CD4-positive, alpha-beta T cell (primary cell): ENCODE measurements around the gene BLOC1S4. TPM values are rescaled to one million over a fixed set of nuclear protein-coding genes. Genes with fewer than 3 reads are reported as not detected.
A peak's percentile ranks its signal among the peaks of the same experiment; 100 is the strongest.

Experiments
- ATAC-seq: fragments of 200-7000 bp; cut with Tn5 transposase; one replicate; pipeline ENCODE4 v1.10.0; 2022; ENCODE audit warnings: mild to moderate bottlenecking; ENCODE audit not compliant: poor library complexity
- CTCF ChIA-PET: fragments of 350-600 bp; sonication (Branson Sonifier 250); formaldehyde crosslinking; loops from one replicate; lab custom pipeline; 2021; ENCODE audit warnings: antibody characterized with exemption, inconsistent platforms; lab: Charles Lee
- POLR2A ChIA-PET: fragments of 350-600 bp; sonication (Branson Sonifier 250); formaldehyde crosslinking; loops from one replicate; lab custom pipeline; 2021; ENCODE audit warnings: antibody characterized with exemption, inconsistent platforms; lab: Charles Lee
- DNase-seq, 14 experiments: peaks; one replicate each; pipeline ENCODE4 v3.0.0-alpha.2; 2013 to 2020; ENCODE audit warnings: mixed read lengths in 2 of 14
- H3K27ac ChIP-seq, 2 donors: one replicate each; pipeline versions ENCODE4 v1.5.1 to v1.7.0; 2013; ENCODE audit warnings: low read length in 2 of 2, low read depth in 1 of 2, mild to moderate bottlenecking in 1 of 2
- H3K27me3 ChIP-seq, 2 experiments: 1 replicate in 1 of 2; 2 replicates in 1 of 2; pipeline versions ENCODE4 v1.6.1 to v1.7.0; 2013; ENCODE audit warnings: low read length in 2 of 2, control low read depth in 1 of 2, mild to moderate bottlenecking in 1 of 2, moderate library complexity in 1 of 2; ENCODE audit not compliant: insufficient read depth in 2 of 2, control insufficient read depth in 1 of 2
- H3K36me3 ChIP-seq: one replicate; pipeline ENCODE4 v1.6.1; 2013; ENCODE audit warnings: low read length, control low read depth; ENCODE audit not compliant: insufficient read depth
- H3K4me1 ChIP-seq: one replicate; pipeline ENCODE4 v1.6.1; 2013; ENCODE audit warnings: low read length, control low read depth; ENCODE audit not compliant: insufficient read depth
- H3K4me3 ChIP-seq: one replicate; pipeline ENCODE4 v1.5.1; 2013; ENCODE audit warnings: mild to moderate bottlenecking, low read length, moderate library complexity
- H3K9me3 ChIP-seq, 2 experiments: 1 replicate in 1 of 2; 2 replicates in 1 of 2; pipeline versions ENCODE4 v1.6.1 to v1.7.0; 2013; ENCODE audit warnings: low read length in 2 of 2, mild to moderate bottlenecking in 2 of 2, control low read depth in 1 of 2, moderate library complexity in 1 of 2; ENCODE audit not compliant: control insufficient read depth in 1 of 2, insufficient read depth in 1 of 2
- H3K27ac Mint-ChIP-seq: one replicate; pipeline ENCODE4 v1.8.0; 2020; ENCODE audit warnings: mixed read lengths
- H3K27me3 Mint-ChIP-seq: one replicate; pipeline ENCODE4 v1.8.0; 2021; ENCODE audit warnings: mixed read lengths
- H3K36me3 Mint-ChIP-seq: one replicate; pipeline ENCODE4 v1.8.0; 2021; ENCODE audit warnings: low read depth, mixed read lengths
- H3K4me1 Mint-ChIP-seq: one replicate; pipeline ENCODE4 v1.8.0; 2021; ENCODE audit warnings: low read depth, mixed read lengths
- H3K4me3 Mint-ChIP-seq: one replicate; pipeline ENCODE4 v1.8.0; 2020; ENCODE audit warnings: mild to moderate bottlenecking, mixed read lengths
- H3K9me3 Mint-ChIP-seq: one replicate; pipeline ENCODE4 v1.8.0; 2020; ENCODE audit warnings: mixed read lengths
- CTCF ChIP-seq: fragments of 200-600 bp; IDR thresholded peaks from one replicate; pipeline ENCODE4 v1.8.0; 2022; ENCODE audit warnings: antibody characterized with exemption, mild to moderate bottlenecking
- intact Hi-C, 2 experiments: fragments of 100-400 bp; cut with DNase I in 1 of 2; cut with micrococcal nuclease in 1 of 2; formaldehyde crosslinking; loops; one replicate each; pipeline versions ENCODE4 v1.15.1 to v1.9.0; 2023 to 2025; cut with DNase I, micrococcal nuclease
- total RNA-seq, 174 experiments: library from RNA in 2 of 174; stranded (reverse) in 2 of 174; gene quantifications; one replicate each; pipeline ENCODE4 v1.2.3 and lab custom pipeline; 2021 to 2026

Gene BLOC1S4
- total RNA-seq, 2 experiments from 2014 or later, result 24.6 to 27.6 TPM

- peaks cover 28% of the 10 kb centered on the region for H3K4me1 Mint-ChIP-seq
- H3K9me3 ChIP-seq, result no peaks in the 10 kb centered on the region
- CTCF ChIA-PET, result interaction anchor here (1.2 to 6.6 kb wide), 3 partner anchors 34 to 350 kb away, joined by 3 to 101 read pairs (median 12); no protein-coding TSS in a partner anchor
Observed at GRCh38 chr4:6721121-6721520, 5.1 kb downstream of the BLOC1S4 start.

GRCh38 chr4:6722891-6723290 is 6.9 kb downstream of the BLOC1S4 start:
- ChIA-PET POLR2A (no interaction called here), CTCF (no interaction called here)
- H3K36me3 Mint-ChIP-seq, result peaks cover 5% of the 10 kb centered on the region

More at GRCh38 chr4:6721121-6721520, 5.1 kb downstream of the BLOC1S4 start:
- Histone ChIP-seq H3K27ac (no peak overlapping the region), H3K4me3 (no peak overlapping the region), H3K4me1 (peaks cover 24% of the 10 kb centered on the region), H3K27me3 (no peaks in the 10 kb centered on the region), H3K36me3 (no peaks in the 10 kb centered on the region)
- H3K4me3 Mint-ChIP-seq, result peak overlapping the region; percentile 51
- POLR2A ChIA-PET, result interaction anchor here (0.7 to 10.4 kb wide), 3 partner anchors 25 to 57 kb away, joined by 3 to 221 read pairs (median 4); a partner anchor contains a TSS
- intact Hi-C loops, result no loop called here
- peaks cover 5% of the 10 kb centered on the region for H3K36me3 Mint-ChIP-seq
- ATAC-seq (no peak), DNase-seq (peak in 1 of 14 experiments; percentile 6)
- H3K27ac Mint-ChIP-seq, result no peak overlapping the region
- TF ChIP-seq CTCF, result no peak
- H3K27me3 Mint-ChIP-seq, result no peaks in the 10 kb centered on the region
- no peaks in the 10 kb centered on the region for H3K9me3 Mint-ChIP-seq

GRCh38 chr4:6723851-6724250 is 7.9 kb downstream of the BLOC1S4 start:
- H3K27ac ChIP-seq, result no peak overlapping the region
- H3K4me1 ChIP-seq, result peaks cover 16% of the 10 kb centered on the region
- ATAC-seq (no peak), DNase-seq (no peak)
- H3K9me3 ChIP-seq, result no peaks in the 10 kb centered on the region
- intact Hi-C loops, result no loop called here
- no peak overlapping the region for H3K27ac Mint-ChIP-seq
- peaks cover 22% of the 10 kb centered on the region for H3K4me1 Mint-ChIP-seq
- peaks cover 3% of the 10 kb centered on the region for H3K36me3 Mint-ChIP-seq
- H3K9me3 Mint-ChIP-seq, result no peaks in the 10 kb centered on the region
- H3K27me3 Mint-ChIP-seq, result no peaks in the 10 kb centered on the region
- ChIA-PET CTCF (interaction anchor here (0.7 kb wide), 1 partner anchor 150 kb away, joined by 4 read pairs; no protein-coding TSS in a partner anchor), POLR2A (no interaction called here)
- H3K27me3 ChIP-seq, result no peaks in the 10 kb centered on the region
- no peak for TF ChIP-seq CTCF
- H3K36me3 ChIP-seq, result no peaks in the 10 kb centered on the region
- H3K4me3 ChIP-seq, result no peak overlapping the region
- H3K4me3 Mint-ChIP-seq, result no peak overlapping the region

More at GRCh38 chr4:6722891-6723290, 6.9 kb downstream of the BLOC1S4 start:
- no peaks in the 10 kb centered on the region for H3K9me3 ChIP-seq
- H3K4me1 ChIP-seq, result peaks cover 14% of the 10 kb centered on the region
- no peak overlapping the region for H3K27ac ChIP-seq
- H3K4me3 Mint-ChIP-seq, result no peak overlapping the region
- no peak for TF ChIP-seq CTCF
- no peaks in the 10 kb centered on the region for H3K27me3 Mint-ChIP-seq
- no peaks in the 10 kb centered on the region for H3K27me3 ChIP-seq
- no peak for ATAC-seq
- H3K27ac Mint-ChIP-seq, result no peak overlapping the region
- intact Hi-C loops, result no loop called here
- peak in 1 of 14 experiments; percentile 8 for DNase-seq
- H3K4me1 Mint-ChIP-seq, result peaks cover 21% of the 10 kb centered on the region
- H3K4me3 ChIP-seq, result no peak overlapping the region
- no peaks in the 10 kb centered on the region for H3K36me3 ChIP-seq
- no peaks in the 10 kb centered on the region for H3K9me3 Mint-ChIP-seq
